Subcutaneous adipose tissue (tissue), 4 donors: ENCODE data around the gene PRSS1. TPM values are rescaled to one million over a fixed set of nuclear protein-coding genes. Genes with fewer than 3 reads are reported as not detected.

Experiments used
- total RNA-seq, 4 donors: library from RNA; depleted of rRNA; stranded (reverse); fragments of >200 nt; gene quantifications; one replicate each; pipeline ENCODE4 v1.1.0, GENCODE V29; 2016
- TF ChIP-seq, protein P1 (sequence below): fragments of 450-650 bp; IDR thresholded peaks from one replicate; pipeline ENCODE4 v1.5.1; 2016; ENCODE audit warnings: low read depth, mild to moderate bottlenecking, control low read depth, antibody characterized with exemption, moderate library complexity

Gene PRSS1
- total RNA-seq = not detected

DNA sequence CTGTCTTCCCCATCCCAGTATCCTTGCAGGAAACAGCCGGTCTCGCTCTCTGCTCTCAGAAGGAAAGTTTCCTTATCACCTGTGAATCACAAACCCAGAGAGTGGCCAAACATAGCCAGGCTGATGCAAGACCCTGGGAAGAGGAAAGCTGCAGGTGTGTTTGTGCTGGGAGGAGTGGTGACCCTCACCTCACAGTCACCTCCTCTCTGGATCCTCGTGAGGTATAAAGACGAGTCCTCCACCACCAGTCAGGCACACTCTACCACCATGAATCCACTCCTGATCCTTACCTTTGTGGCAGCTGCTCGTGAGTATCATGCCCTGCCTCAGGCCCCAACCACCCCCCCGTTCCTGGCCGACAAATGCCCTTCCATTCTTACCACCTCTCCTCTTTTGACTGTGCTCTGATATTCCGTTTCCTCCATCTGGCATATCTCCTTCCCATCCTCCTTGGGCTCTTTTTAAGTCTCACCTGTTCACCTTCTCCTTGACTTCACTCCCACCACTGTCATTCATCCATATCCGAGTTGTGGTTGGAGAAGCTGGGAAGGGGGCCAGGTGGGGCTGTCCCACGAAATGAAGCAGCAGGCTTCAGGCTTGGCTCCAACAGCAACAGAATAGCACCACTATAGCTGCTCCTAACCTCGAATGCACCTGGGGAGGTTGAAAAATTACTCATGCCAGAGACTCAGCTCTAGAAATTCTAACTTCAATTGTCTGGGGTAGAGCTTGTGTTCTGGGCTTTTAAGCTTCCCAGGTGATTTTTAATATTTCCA is at the start of gene PRSS1:
PRSS1 (plus strand) TSS at position 255 of the 776 bp plus-strand sequence; CDS start at position 268, 13 bp downstream.
- TF ChIP-seq, protein P1, sequence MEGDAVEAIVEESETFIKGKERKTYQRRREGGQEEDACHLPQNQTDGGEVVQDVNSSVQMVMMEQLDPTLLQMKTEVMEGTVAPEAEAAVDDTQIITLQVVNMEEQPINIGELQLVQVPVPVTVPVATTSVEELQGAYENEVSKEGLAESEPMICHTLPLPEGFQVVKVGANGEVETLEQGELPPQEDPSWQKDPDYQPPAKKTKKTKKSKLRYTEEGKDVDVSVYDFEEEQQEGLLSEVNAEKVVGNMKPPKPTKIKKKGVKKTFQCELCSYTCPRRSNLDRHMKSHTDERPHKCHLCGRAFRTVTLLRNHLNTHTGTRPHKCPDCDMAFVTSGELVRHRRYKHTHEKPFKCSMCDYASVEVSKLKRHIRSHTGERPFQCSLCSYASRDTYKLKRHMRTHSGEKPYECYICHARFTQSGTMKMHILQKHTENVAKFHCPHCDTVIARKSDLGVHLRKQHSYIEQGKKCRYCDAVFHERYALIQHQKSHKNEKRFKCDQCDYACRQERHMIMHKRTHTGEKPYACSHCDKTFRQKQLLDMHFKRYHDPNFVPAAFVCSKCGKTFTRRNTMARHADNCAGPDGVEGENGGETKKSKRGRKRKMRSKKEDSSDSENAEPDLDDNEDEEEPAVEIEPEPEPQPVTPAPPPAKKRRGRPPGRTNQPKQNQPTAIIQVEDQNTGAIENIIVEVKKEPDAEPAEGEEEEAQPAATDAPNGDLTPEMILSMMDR = no peak

DNA sequence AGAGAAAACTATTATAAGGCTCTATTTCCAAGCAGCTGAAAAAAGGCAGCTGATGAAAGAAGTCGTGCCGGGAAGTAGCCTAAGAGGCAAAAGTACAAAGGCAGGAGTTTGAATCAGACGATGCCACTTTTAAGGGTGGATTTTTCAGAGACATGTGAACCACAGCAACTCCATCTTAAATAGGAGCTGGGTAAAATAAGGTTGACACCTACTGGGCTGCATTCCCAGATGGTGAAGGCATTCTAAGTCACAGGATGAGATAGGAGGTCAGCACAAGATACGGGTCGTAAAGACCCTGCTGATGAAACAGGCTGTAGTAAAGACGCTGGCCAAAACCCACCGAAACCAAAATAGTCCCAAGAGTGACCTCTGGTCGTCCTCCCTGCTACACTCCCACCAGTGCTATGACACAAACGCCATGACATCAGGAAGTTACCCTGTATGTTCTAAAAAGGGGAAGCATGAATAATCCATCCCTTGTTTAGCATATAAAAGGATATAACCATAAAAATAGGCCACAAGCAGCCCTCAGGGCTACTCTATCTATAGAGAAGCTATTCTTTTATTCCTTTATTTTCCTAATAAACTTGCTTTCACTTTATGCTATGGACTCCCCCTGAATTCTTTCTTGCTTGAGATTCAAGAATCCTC is 45.5 kb upstream of the PRSS1 start:
- TF ChIP-seq, protein P1 = no peak

DNA sequence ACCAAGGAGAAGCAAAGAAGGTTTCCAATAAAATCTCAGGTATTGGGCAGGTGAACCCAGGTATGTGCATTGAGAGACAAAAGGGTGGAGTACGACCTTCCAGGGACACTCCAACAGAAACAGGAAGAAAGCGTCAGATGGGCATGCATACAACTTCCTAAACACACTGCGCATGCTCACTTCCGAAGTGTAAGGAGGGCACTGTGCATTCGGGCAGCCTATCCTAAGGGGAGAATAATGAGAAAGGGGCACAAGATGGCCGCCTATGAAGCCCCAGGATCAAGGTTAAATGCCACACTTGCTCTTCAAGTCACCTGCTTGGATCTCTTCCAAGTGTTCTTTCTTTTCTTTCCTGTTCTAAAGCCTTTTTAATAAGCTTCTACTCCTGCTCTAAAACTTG is 39.4 kb upstream of the PRSS1 start:
- TF ChIP-seq, protein P1 = no peak

DNA sequence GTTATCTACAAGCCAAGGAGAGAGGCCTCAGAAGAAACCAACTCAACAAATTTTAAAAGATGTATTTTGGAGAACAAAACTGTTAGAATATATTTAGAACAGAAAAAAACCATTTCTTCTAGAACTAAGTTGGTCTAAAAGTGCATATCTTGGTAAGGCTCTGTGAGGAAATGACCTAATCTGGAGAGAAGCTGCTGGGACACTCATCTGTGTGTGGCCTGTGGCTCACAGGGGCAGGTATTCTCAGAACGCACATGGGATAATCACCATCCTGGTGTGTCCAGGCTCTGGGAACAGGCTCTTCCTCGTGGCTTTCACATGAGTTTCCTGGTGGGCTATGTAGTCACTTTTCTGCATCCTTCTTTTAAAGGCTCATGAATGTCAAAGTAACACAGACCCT is 38.1 kb upstream of the PRSS1 start:
- TF ChIP-seq, protein P1 = no peak

DNA sequence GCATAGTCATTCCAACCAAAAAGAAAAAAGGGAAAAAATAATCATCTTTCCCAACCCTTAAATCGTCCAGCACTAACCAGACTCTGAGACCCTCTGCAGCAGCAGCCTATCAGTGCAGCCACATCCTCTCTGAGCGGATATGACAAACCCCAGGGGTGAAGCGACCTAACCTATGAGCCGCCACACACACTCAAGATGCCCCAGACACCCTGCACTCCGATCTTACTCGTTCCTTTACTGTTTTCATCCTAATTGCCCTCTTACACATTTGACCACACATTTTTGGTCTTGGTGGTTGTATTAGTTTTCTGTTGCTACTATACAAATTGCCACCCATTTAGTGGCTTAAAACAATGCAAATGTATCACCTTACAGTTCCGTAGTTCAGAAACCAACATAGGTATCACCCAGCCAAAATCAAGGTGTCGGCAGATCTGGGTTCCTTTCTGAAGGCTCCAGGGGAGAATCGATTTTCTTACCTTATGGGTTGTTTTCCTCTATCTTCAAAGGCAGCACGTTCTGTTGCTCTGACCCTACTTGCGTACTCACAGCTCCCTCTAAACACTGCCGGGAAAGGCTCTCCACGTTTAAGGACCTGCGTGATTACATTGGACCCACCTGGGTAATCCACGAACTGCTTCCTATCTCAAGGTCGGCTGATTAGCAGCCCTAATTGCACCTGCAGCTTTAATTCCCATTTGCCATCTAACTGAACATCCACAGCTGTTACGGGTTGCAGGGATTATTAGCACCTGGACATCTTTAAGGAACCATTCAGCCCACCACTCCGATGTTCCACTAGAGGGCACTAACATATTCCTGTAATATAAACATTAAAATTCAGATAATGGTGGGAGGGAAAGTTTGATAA is 37.3 kb upstream of the PRSS1 start:
- TF ChIP-seq, protein P1 = no peak

DNA sequence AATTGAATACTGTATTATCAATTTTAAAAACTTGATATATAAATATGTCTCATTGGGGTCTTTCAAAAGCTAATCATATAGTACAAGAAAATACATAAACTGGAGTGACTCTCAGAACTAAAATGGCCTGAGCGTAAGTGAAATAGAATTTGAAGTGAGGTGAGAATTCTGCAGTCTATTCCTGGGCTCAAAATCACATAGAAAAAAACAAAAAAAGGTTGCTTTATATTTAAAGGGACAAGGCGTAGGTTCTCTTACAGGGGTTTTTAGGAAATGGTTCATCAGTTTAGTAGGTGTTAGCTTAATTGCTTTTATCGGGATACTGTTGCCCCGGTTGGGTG is 36.7 kb upstream of the PRSS1 start:
- TF ChIP-seq, protein P1 = no peak

DNA sequence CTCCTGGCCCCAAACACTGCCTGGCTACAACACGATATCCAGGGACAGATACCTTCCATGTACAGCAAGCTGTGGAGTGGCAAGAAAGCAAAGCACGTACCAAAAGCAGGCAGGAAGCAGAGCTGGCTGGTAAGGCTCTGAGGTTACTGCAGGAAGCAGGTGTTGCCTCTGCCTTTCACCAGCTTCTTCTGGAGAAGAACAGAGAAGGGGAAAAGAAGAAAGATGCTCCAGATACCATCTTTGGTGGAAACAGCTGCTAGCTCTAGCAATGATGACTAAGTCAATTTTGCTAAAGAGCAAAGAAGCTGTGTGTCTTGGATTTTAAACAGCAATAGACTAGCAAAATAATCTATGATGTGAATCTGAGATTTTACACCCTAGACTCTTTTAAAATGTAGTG is 34.9 kb upstream of the PRSS1 start:
- TF ChIP-seq, protein P1 = no peak
